Thyroid gland (tissue), 4 donors: ENCODE data around the gene PRSS38. TPM values are rescaled to one million over a fixed set of nuclear protein-coding genes. Genes with fewer than 3 reads are reported as not detected.

Experiments
- DNase-seq, 2 donors: peaks; one replicate each; pipeline ENCODE4 v3.0.0-alpha.2; 2019
- H3K27ac ChIP-seq, 3 donors: fragments of 200-600 bp; sonication (generic); 1 replicate in 2 of 3; 2 replicates in 1 of 3; pipeline ENCODE4 v1.5.1; 2016 to 2019; ENCODE audit warnings: mild to moderate bottlenecking in 1 of 3, moderate library complexity in 1 of 3
- H3K27me3 ChIP-seq: fragments of 200-600 bp; sonication (generic); one replicate; pipeline ENCODE4 v1.5.1; 2019
- H3K36me3 ChIP-seq, 2 donors: fragments of 200-600 bp; sonication (generic); one replicate each; pipeline ENCODE4 v1.5.1; 2016 to 2019
- H3K4me1 ChIP-seq, 2 donors: fragments of 200-600 bp; sonication (generic); one replicate each; pipeline ENCODE4 v1.5.1; 2017 to 2019
- H3K4me3 ChIP-seq, 3 donors: fragments of 200-600 bp; sonication (generic); replicated peaks in 1 of 3; 1 replicate in 2 of 3; 2 replicates in 1 of 3; pipeline ENCODE4 v1.5.1; 2016; ENCODE audit warnings: mild to moderate bottlenecking in 1 of 3
- H3K9me3 ChIP-seq: fragments of 200-600 bp; sonication (generic); one replicate; pipeline ENCODE4 v1.5.1; 2017
- CTCF ChIP-seq, 6 experiments: fragments of 200-600 bp in 3 of 6; fragments of 450-650 bp in 3 of 6; sonication (generic) in 3 of 6; IDR thresholded peaks; one replicate each; pipeline ENCODE4 v1.5.1; 2016 to 2019; ENCODE audit warnings: antibody characterized with exemption in 6 of 6, mild to moderate bottlenecking in 2 of 6, inconsistent platforms in 1 of 6, moderate library complexity in 1 of 6
- POLR2A ChIP-seq, 2 donors: fragments of 450-650 bp; IDR thresholded peaks; one replicate each; pipeline ENCODE4 v1.6.1; 2017; ENCODE audit warnings: antibody characterized with exemption in 2 of 2, mild to moderate bottlenecking in 2 of 2, moderate library complexity in 1 of 2
- WGBS, 2 donors: methylation state at CpG; one replicate each; pipeline ENCODE4 v1.1.5; 2017; 5-methylcytosine and 5-hydroxymethylcytosine counted together
- intact Hi-C: fragments of 100-400 bp; cut with DNase I; formaldehyde crosslinking; loops from one replicate; pipeline ENCODE4 v1.15.1; 2023
- total RNA-seq, 4 donors: library from RNA; depleted of rRNA; stranded (reverse); fragments of >200 nt; gene quantifications; one replicate each; pipeline ENCODE4 v1.2.3, GENCODE V29; 2016

PRSS38 gene
- total RNA-seq, 4 donors from 2014 or later = not detected

- no peak for DNase-seq
- Histone ChIP-seq H3K27ac (no peak overlapping the region), H3K36me3 (no peaks in the 10 kb centered on the region), H3K4me1 (peaks cover 16 to 25% of the 10 kb centered on the region in 2 donors), H3K27me3 (no peaks in the 10 kb centered on the region), H3K4me3 (no peak overlapping the region), H3K9me3 (no peaks in the 10 kb centered on the region)
- no peak for TF ChIP-seq POLR2A (IDR thresholded peaks at IDR 0.05)
- TF ChIP-seq CTCF (IDR thresholded peaks at IDR 0.05) = no peak
- WGBS, 2 donors = 86 to 87% methylated on average over 6 of the region's 6 CpGs
- intact Hi-C loops = no loop called here
These were observed 23.9 kb upstream of the PRSS38 start for GRCh38 chr1:227791425-227792143.

DNA sequence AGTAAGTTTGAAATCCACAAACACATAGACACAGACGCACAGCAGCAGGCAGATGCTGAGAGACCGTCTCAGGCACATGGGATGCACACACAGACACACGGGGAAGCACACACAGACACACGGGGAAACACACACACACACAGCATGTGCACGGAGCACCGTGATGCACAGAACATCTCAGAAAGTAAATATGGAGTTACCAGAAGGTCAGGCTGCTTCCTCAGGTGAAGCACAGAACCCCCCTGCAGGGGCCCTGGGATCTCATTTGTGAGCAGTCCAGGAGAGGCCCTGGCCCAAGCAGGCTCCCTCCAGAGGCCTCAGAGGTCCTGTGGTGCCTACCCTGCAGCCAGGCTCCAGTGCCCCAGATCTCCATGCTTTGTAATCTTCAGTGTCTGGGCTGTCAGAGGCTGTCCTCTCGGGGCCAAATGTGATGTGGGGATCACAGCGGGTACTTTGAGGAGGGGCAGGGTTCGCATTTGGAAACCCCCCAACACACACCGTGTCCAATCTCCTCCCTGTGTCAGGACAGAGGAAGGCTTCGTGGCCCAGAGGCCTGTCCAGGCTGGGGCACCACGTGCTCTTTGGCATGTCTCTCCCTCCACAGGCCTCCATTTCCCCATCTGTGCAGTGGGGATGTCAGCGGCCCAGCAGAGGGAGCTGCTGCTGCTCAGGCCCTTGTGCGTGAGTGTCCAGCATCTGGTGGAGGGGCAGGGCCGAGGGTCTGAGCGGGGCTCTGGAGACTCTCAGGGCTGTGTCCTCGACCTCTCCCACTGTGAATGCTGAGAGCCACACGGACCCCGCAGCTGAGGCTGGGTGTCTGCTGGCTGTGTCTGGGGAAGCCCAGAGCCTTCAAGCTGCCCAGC is 23.0 kb upstream of the PRSS38 start:
- Histone ChIP-seq H3K4me3 (no peak overlapping the region), H3K36me3 (no peaks in the 10 kb centered on the region), H3K27me3 (no peaks in the 10 kb centered on the region), H3K27ac (no peak overlapping the region), H3K4me1 (peaks cover 8 to 17% of the 10 kb centered on the region in 2 donors), H3K9me3 (no peaks in the 10 kb centered on the region)
- DNase-seq = no peak
- intact Hi-C loops = no loop called here
- WGBS, 2 donors = 84 to 89% methylated on average over 6 to 10 of the region's 19 CpGs
- TF ChIP-seq POLR2A (IDR thresholded peaks at IDR 0.05) = no peak
- no peak for TF ChIP-seq CTCF (IDR thresholded peaks at IDR 0.05)

- Histone ChIP-seq H3K9me3 (no peaks in the 10 kb centered on the region), H3K27ac (no peak overlapping the region), H3K36me3 (no peaks in the 10 kb centered on the region), H3K4me1 (peaks cover 5 to 17% of the 10 kb centered on the region in 2 donors), H3K27me3 (no peaks in the 10 kb centered on the region), H3K4me3 (no peak overlapping the region)
- WGBS, 2 donors = 50 to 80% methylated on average over 2 of the region's 10 CpGs
- intact Hi-C loops = no loop called here
- no peak for DNase-seq
- TF ChIP-seq POLR2A (IDR thresholded peaks at IDR 0.05) = no peak
- no peak for TF ChIP-seq CTCF (IDR thresholded peaks at IDR 0.05)
These were observed 22.2 kb upstream of the PRSS38 start for GRCh38 chr1:227793079-227793947.

- Histone ChIP-seq H3K27me3 (no peaks in the 10 kb centered on the region), H3K36me3 (no peaks in the 10 kb centered on the region), H3K4me1 (peaks cover 0 to 11% of the 10 kb centered on the region in 2 donors), H3K27ac (no peak overlapping the region), H3K9me3 (no peaks in the 10 kb centered on the region), H3K4me3 (no peak overlapping the region)
- peak; percentile 32 to 37 for DNase-seq
- intact Hi-C loops = no loop called here
- 31% methylated on average over 4 to 5 of the region's 12 CpGs for WGBS, 2 donors
- TF ChIP-seq CTCF (IDR thresholded peaks at IDR 0.05) (no peak), POLR2A (IDR thresholded peaks at IDR 0.05) (no peak)
These were observed 21.3 kb upstream of the PRSS38 start for GRCh38 chr1:227793948-227794816.
